Measurements from ENCODE around the gene BIN1.
"Not testable (repeated sequence)": the region's sequence is repeated elsewhere in the genome, so short reads cannot be mapped to it uniquely, and the experiment has no call there.

BIN1 gene

DNA sequence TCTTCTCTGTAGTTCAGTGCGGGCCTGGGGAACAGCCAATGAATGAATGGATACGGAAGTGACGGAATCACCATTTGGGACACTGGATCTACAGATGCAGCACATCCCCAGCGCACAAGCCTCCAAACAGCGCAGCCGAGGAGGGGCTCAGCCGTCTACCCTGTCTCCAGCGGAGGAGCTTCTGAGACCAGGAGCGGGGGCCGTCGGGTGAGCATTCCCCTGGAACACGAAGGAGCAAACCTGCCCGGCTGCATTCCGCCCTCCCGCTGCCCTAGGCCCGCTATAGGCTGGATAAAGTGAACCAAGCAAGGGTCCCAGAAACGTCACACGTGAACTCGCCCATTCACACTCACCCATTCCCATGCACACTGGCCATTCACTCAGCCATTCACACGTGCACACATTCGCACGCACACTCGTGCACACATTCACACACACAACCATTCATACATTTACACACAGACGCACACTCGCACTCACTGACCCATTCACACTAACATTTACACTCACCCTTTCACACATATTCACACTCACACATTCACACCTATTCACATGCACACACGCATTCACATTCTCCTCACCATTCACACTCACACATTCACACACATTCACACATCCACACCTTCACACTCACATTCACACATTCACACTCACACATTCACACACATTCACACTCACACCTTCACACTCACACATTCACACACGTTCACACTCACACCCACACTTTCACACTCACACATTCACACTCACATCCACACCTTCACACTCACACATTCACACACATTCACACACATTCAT is 63.4 kb downstream of the BIN1 start:
- no peak for DNase-seq

DNA sequence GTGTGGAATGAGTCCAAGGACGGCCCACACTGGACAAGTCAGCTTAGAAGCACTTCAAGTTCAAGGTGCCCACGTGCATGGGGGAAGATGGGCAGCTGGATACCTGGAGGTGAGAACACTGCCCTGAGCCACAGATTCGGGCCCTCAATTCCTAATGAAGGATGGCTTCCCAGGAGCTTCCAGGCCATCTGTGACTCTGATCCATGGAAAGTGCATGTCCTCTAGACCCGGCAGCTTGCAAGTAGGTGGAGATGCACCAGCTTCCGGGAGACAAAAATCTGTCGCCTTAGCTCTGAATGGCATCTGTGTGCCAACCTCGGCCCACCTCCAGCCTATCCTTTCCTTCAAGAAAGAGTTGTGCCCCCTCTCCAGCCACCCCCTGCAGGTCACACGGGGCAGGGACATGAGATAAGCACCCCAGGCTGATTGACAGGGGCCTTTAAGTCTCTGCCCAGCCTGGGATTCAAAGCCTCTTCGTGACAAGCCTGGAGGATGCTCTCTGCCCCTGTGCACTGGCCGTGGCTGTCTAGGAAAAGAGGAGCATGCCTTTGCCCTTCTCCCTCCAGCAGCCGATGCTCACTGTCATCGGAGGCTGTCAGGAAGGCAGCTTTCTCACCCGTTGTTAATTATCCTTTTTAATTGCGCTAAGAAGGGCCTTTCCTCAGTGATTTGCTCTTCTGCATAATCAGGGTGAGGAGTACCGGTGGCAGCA is 65.5 kb downstream of the BIN1 start:
- no peak for DNase-seq

DNA sequence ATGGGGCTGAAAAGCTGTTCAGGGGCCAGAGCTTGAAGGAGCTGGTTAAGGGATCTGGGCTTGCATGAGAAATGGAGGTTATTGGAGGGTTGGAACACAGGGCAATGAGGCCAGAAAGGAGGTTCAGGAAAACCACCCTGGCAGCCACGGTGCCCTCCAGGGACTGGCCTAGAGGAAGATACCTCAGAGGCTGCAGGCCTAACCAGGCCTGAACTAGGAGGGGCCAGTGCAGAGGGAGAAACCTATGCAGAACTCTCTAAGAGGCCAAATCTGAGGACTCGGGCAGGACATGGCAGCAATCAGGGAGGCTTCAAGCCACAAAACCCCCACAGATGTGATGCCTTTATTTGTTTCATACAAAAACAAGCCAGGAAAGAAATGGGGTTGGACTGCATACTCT is 66.8 kb downstream of the BIN1 start:
- DNase-seq, result no peak

DNA sequence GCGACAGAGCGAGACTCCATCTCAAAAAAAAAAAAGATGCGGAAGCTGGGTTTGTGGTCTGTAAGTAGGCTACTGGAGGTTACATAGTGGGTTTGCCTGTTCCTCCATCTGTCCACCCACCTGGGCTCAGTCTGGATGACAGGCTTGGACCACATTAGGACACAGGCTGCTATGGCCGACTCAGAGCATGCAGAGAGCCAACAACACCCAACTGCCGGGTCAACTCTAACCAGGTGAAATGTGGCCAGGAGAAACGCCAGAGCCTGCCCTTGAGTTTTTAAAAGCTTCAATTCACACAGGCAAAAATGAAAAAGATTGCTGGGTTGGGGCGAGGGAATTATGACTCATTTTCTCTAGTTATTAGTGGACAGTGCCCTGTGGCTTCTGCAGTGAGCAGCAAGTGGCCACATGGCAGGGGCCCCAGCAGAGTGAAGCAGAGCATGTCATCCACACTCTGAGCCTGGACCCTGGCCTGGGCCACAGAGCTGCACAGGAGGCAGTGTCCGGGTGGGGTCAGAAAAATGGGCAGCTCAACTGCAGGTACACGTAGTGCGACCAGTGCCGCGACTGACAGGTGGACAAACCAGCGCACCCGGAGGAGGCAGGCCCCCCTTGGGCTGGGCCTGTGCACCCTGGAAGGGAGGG is 67.4 kb downstream of the BIN1 start:
- DNase-seq, result no peak

DNA sequence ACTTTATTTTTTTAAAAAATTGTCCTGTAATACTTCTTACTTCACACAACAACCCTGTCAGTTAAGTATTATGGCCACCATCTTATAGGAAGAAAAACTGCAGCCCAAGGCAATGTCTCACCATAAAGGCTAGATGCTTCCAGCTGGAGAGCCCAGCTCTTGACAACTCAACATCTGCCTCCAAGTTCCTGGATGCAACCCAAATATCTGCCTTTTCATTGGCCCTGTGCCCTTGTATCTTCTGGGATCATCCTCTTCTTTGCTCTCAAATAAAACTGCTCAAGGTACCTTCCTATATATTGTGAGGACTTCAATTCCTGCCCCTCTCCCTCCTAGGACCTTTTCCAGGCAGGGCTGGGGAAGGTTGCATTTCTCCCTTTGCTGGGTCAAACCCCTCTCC is 69.5 kb downstream of the BIN1 start:
- DNase-seq, result no peak

DNA sequence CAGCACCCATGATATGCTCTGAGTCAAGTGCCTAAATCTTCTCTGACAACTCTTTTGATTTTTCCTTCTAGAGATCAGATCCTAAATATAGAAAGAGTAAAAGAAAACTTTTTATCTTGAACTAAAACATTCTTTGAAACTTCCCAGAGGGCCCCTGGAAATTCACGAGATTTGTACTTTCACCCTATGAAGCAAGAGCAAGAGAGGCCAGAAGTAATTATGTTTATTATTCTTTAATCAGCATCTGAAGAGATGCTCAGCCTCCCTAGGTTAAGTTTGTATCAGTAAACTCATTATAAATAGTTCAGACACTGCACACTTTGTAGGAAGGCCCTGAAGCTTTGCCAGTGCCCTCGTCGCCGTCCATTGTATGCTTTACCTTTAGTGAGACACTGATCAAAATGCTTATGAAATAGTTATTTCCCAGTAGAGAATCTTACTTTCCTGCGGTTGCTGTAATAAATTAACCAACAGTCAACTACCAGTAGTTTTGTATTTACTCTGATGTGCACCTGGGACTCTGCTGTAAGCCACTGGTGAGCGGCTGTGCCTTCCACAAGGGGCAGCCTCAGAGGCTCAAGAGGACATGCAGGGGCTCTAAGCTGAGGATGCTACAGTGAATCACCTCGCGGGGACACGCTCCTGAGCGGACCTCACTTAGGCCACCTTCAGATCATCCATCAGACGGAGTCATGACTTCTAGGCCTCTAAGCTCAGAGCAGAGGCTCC is 71.9 kb downstream of the BIN1 start:
- DNase-seq, result no peak

DNA sequence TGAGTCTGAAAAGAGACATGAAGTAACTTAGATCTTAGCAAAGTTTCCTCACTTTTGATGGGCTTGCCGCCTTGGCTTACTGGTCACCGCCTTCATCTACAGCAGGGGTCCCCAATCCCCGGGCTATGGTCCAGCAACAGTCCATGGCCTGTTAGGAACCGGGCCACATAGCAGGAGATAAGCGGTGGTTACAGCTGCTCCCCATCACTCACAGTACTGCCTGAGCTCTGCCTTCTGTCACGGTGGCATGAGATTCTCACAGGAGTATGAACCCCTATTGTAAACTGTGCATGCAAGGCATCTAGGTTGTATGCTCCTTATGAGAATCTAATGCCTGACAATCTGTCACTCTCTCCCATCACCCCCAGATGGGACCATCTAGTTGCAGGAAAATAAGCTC is 72.9 kb downstream of the BIN1 start:
- no peak for DNase-seq

DNA sequence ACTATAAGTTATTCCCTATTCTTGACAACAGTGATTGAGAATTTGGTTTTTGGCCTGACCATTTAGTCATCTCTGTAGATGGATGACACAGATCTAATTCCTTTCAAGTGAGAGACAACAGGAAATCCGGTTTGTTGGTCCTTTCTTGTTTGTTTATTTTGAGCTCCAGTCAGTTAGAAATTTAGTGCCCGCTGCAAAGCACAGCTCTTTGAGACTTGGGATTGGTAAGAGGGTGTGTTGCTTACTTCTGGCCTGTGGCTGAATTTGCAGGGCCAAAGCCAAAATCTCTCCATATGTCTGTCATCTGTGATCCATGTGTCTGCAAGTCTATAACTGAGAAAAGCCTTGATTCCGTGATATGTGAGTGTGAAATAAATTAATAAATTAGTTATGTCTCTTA is 74.3 kb downstream of the BIN1 start:
- DNase-seq, result no peak

DNA sequence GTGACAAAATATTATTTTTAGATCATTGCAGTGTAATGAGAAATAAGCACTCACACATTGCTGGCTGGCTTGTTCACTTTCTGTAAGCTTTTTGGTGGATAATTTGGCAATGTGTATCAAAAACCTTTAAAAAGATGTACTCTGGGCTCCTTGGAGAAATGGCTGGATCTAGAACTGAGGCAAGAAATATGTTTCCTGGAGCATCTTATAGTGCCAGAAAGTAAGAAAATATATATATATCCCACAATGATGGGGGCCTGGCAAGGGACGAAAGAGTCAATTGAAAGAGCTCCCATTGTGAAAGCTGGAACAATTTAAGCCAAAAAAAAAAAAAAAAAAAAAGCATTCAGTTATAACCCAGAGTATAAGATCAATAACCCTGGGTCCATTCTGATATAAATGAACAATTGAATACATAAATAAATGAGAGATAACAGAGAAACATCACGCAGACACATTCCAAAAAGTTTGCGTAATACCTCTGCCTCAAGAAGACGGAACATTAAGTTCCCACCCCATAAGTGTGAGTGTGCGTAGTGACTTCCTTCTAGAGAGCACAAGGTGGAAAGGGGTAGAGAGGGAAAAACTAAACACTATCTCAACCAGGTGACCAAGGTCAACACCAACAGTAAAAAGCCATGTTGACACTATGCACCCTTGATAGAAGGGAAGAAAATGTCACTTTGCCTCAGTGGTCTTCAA is 77.5 kb downstream of the BIN1 start:
- no peak for DNase-seq

DNA sequence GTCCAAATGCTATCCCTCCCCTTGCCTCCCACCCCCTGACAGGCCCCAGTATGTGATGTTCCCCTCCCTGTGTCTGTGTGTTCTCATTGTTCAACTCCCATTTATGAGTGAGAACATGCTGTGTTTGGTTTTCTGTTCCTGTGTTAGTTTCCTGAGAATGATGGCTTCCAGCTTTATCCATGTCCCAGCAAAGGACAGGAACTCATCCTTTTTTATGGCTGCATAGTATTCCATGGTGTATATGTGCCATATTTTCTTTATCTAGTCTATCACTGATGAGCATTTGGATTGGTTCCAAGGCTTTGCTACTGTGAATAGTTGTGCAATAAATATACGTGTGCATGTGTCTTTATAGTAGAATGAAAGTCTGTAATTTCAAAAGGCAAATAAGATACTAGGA is 78.2 kb downstream of the BIN1 start:
- not testable (repeated sequence) for DNase-seq

DNA sequence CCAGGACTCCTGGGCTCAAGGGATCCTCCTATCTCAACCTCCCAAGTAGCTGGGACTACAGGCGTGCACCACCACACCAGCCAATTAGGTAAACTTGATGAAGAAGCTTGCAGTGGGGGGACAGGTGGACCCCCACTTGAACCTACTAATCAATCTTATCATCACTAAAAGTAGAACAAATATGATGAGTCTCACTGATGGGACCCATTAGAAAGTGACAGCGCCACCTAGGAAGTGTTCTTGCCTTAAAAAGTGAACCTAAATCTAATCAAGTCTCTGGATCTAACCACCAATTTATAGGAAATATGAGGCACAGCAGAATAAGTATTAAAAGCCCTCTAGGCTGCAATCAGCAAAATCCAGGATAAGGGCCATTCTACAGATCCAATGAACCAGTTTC is 79.2 kb downstream of the BIN1 start:
- DNase-seq, result no peak

DNA sequence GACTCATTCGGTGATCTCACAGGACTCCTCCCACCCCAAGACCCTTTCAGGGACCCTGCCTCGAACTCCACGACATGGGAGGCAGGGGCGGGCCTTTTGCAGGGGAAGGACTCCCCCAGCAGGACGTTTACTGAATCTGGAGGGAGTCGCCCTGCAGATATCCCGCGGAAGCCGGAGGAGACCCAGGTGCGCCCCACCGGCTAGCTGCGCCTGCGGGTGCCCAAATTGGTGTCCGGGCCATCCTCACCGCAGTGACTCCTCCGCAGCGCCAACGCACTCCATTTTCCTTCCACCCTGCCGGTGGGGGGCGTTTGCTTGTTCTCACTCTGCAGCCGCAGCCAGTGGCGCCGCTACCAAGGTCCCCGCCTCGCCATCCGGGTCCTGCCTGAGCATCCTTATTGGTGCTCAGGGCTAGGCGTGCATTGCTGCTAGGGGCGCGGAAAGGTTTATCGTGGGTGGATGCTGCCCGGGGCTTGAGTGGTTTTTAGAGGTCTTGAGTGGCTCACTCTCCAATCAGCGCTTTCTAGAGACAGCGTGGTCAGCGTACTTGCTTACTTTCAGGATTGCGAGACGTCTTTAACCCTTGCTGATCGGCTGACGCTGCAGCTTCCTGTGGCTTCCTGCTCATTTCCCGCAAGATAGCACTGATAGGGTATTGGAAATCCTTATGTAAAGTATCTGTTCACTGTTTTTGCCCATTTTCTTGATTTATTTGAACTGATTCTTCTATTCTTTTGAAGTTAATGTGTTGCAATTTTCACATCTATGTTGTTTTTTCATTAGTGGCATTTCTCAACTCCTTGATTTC is 81.4 kb downstream of the BIN1 start:
- DNase-seq, result peak; percentile 79

DNA sequence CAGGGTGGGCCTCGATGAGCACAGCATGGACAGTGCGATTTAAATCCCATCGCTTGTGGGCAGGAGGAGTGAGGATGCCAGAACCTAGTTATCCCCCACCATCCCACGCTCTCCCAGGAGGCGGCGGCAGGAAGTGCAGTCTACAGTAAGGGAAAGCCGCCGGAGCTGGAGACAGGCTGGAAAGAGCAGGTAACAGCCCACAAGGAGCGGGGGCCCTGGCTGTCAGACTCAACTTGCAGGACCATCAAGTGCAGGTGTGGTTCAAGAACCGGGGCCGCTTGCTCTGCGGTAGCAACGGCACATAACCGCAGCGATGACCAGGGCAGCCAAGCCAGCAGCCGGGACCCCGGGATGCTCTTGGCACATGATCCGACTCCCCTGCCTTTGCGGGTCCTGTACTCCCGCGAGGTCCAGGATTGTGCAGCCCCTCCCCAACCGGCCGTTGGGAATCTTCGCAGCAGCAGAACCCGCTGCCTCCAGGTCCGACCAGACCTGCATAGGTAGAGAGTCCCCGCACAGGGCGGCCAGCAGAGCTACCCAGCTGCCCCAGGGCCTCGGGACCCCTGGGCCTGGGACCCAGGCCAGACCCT is 82.1 kb downstream of the BIN1 start:
- no peak for DNase-seq

DNA sequence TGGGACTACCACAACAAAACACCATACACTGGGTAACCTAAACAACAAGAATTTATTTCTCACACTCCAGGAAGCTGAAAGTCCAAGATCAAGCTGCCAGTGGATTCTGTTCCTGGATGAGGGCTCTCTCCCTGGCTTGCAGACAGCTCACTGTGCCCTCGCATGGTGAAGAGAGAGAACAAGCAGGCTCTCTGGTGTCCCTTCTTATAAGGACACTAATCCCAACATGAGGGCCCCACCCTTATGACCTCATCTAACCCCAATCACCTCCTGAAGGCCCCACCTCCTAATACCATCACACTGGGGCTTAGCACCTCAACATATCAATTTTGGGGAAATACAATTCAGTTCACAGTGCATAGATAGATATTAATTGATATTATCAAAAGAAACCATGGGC is 83.5 kb downstream of the BIN1 start:
- no peak for DNase-seq

DNA sequence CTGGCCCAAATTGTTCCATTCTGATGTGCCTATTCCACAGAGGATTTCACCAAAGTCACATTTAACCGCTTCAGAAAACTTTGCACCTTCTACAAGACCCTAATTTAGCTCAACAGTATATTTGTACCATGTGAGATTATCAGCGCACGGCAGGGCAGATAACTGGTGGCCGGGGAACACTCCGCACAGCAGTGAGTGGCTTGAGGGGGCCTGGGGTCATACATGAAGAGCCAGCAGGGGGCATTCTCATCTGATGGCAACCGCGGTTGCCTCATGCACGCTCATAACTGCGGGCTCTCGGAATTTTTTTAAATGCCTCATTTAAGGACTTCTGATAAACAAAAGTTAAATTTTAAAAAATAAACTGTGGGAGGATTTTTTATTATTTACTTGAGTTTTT is 84.1 kb downstream of the BIN1 start:
- DNase-seq, result no peak

DNA sequence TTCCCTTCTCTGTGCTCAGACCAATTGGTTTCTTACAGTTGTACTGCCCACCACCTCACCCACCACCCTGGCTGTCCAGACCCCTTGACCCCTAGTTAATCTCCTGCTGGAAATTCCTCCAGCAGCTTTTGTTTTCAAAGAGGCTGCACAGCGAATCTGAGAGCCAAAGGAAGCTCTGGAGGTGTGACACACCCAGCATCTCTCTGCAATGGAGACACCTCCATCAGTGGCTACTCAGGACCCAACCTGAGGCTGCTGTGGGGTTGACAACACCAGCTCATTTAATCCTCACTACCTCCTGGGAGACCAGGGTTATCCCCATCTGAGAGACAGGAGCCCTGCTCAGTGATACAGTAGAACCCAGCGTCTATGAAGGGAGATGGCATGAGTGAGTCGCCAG is 86.4 kb downstream of the BIN1 start:
- no peak for DNase-seq

DNA sequence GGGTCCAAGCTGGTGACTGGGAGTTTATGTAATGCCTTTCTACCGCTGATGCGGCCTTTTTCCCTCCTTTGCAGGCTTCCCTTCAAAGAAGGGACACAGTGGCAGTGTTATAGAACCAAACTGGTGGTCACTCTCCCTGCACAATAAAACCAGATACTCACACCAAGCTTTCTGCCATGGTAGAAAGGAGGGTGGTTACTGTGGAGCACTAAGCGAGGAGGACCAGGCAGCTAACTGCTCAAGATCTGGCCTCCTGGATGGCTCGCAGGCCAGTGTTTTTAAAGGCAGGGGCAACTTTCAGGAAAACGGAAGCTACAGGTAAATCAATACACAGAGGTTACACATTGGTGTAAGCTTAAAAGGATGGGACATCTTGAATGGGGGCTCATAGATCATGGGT is 89.4 kb downstream of the BIN1 start:
- no peak for DNase-seq

DNA sequence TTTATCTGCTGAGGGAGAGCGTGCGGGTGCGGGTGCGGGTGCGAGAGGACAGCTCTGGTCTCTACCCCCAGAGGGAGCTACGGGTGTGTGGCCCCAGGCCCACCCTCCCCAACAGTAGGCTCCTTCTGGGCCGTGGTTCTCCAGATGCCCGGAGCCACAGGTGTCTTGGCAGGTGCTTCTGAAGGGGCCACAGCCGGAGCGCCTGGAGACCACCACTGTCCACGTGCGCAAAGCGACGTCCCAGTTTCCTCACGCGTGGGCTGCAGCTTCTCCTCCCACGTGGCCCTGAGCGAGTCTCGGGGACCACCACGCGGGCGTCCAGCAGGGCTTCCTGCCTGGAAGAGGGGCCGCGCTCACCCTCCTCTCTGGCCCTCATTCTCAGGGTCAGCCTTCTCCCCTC is 90.6 kb downstream of the BIN1 start:
- DNase-seq, result no peak

DNA sequence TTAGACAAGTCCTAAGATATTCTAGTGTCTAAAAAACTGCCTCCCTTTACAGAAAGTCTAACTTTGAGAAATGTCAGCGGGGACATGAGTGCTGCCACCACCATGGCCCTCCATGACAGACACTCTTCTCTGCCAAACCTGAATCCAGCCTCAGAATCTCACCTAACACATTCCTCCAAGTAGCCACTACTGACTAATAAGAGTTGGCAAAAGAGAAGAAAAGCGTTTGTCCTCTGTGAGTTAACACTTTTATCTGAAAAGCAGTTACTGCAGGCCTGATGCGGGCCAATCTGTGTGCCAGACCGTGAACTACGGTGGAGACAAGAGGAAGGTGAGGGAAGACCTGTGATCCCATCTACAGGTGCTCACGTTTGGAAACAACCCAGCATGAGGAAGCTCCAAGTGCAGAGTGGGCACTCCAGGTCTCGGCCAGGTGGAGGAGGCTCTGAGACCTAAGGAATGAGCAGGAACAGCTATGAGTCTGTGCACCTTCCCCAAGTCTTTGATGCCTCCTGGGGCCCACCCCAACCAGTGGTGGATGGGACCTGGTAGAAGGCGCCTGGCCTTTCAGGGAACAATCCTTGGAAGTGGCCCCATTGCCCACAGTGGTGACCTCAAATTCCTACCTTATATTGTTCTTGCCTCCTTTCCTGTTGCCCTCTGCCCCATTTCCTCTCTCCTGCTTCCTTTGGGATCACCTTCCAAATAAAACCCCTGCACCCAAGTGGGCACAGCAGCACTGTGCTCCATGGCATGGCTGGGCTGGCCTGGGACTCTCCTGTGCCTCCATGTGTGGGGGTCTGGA is 91.6 kb downstream of the BIN1 start:
- DNase-seq, result no peak

DNA sequence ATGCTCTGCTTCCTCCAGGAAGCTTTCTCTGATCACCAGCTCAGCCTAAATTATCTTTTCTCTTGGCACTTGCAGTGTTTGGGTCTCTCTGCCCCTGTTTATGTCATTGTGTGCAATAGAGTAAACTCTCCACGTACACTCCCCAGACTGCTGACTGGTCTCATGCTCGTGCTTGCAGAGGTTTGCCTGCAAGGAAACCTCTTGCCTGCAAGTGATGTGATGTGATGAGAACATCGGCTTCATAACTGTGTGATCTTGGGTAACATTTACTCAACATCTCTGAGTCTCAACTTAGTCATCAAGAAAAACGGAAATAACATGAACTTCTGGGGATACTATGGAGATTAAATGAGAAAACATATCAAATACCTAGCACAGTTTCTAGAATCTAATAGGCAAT is 92.3 kb downstream of the BIN1 start:
- no peak for DNase-seq

DNA sequence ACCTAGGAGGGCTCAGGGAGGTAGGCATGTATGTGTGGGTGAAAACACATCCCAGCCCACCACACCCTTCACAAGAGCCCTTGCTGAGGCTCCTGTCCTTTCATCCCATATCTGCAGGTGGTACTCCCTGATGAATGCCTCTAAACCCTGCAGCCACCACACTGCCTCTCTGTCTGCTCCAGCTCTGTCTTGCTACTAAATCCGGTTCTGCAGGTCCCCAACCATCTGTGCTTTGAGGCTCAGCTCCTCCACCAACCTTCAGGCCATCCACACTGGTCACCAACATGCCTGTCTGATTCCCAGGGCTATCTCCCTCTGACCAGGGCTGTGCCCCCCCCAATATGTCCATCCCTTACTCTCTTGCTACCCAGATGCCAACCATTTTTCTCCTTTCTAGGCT is 92.7 kb downstream of the BIN1 start:
- DNase-seq, result no peak

All from CD4-positive, alpha-beta T cell treated with Interleukin-6 for 4 hours (primary cell).